Right atrium auricular region (tissue), 2 donors: ENCODE measurements around the gene PKIB. TPM values are rescaled to one million over a fixed set of nuclear protein-coding genes. Genes with fewer than 3 reads are reported as not detected.

Experiments
- DNase-seq: peaks from one replicate; pipeline ENCODE4 v3.0.0-alpha.2; 2019; ENCODE audit warnings: low spot score
- H3K27ac ChIP-seq, 2 donors: fragments of 200-600 bp; sonication (generic); 1 replicate in 1 of 2; 2 replicates in 1 of 2; pipeline ENCODE4 v1.5.1; 2016 to 2019
- H3K27me3 ChIP-seq, 2 donors: fragments of 200-600 bp; sonication (generic); one replicate each; pipeline versions ENCODE4 v1.5.1 to v1.6.0; 2017 to 2019
- H3K36me3 ChIP-seq: fragments of 200-600 bp; sonication (generic); one replicate; pipeline ENCODE4 v1.5.1; 2016
- H3K4me1 ChIP-seq, 2 donors: fragments of 200-600 bp; sonication (generic); one replicate each; pipeline versions ENCODE4 v1.5.1 to v1.6.0; 2017 to 2019
- H3K4me3 ChIP-seq, 2 donors: fragments of 200-600 bp; sonication (generic); 1 replicate in 1 of 2; 2 replicates in 1 of 2; pipeline ENCODE4 v1.5.1; 2017 to 2019; ENCODE audit warnings: mild to moderate bottlenecking in 1 of 2, moderate library complexity in 1 of 2
- H3K9me3 ChIP-seq, 2 donors: fragments of 200-600 bp; sonication (generic); one replicate each; pipeline ENCODE4 v1.5.1; 2019
- CTCF ChIP-seq, 2 donors: fragments of 200-600 bp; sonication (generic); IDR thresholded peaks; one replicate each; pipeline ENCODE4 v1.5.1; 2019; ENCODE audit warnings: antibody characterized with exemption in 2 of 2
- total RNA-seq, 2 donors: library from RNA; depleted of rRNA; stranded (reverse); fragments of >200 nt; gene quantifications; one replicate each; pipeline ENCODE4 v1.1.0, GENCODE V29; 2016

PKIB gene
- total RNA-seq, 2 donors from 2014 or later: not detected

- H3K9me3 ChIP-seq: no peaks in the 10 kb centered on the region
- no peaks in the 10 kb centered on the region for H3K27me3 ChIP-seq
- H3K4me1 ChIP-seq: no peaks in the 10 kb centered on the region
- H3K36me3 ChIP-seq: no peaks in the 10 kb centered on the region
- H3K4me3 ChIP-seq: no peak overlapping the region
- H3K27ac ChIP-seq: no peak overlapping the region
- DNase-seq: no peak
- no peak for TF ChIP-seq CTCF (IDR thresholded peaks at IDR 0.05)
These were observed 67.2 kb downstream of the PKIB start for GRCh38 chr6:122677406-122677805.

- Histone ChIP-seq H3K4me1 (no peaks in the 10 kb centered on the region), H3K36me3 (no peaks in the 10 kb centered on the region), H3K27ac (no peak overlapping the region), H3K4me3 (no peak overlapping the region), H3K9me3 (no peaks in the 10 kb centered on the region), H3K27me3 (no peaks in the 10 kb centered on the region)
- no peak for DNase-seq
- no peak for TF ChIP-seq CTCF (IDR thresholded peaks at IDR 0.05)
These were observed 68.6 kb downstream of the PKIB start for GRCh38 chr6:122678841-122679240.

DNA sequence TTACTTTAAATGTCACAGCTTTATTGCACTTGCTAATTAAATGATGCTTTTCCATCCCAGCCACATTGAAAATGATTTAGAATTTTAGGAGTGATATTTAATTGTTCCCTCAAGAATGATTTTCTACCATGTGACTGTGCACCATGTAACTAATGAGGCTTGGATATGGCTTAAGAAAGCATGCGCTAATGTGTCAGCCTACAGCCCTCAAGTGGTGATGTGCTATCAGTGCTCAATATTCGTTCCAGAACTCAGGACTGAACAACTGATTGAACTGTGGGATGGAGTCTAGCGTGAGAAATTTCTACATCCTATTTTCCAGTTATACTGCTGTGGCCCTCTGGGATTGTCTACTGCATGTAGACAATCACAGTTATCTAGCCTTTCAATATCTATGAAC lies 71.5 kb downstream of the PKIB start:
- no peak for TF ChIP-seq CTCF (IDR thresholded peaks at IDR 0.05)
- Histone ChIP-seq H3K4me1 (no peaks in the 10 kb centered on the region), H3K9me3 (no peaks in the 10 kb centered on the region), H3K27ac (no peak overlapping the region), H3K4me3 (no peak overlapping the region), H3K36me3 (no peaks in the 10 kb centered on the region), H3K27me3 (no peaks in the 10 kb centered on the region)
- no peak for DNase-seq

DNA sequence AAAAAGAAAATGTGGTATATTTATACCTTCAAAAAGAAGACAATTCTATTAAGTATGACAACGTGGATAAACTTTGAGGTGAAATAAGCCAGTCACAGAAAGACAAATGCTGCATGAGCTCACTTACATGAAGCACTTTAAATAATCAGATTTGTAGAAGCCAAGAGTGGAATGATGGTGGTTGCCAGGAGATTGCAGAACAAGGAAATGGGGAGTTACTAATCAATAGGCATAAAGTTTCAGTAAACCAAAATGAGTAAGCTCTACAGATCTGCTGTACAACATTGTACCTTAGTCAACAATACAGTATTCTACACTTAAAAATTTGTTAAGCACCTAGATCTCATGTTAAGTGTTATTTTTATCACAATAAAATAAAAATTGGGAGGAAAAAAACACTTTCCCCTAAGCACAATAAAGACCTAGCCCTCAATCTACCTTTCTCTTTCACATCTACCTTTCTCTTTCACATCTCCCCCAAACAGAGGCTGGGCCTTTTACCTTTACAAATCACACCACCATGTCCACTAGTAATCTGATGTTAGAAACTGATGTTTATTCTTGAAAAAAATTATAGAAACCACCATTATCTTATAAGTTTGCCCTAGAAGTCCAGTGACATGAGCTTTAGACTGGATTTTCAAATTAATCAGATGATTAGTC lies 73.9 kb downstream of the PKIB start:
- Histone ChIP-seq H3K27me3 (no peaks in the 10 kb centered on the region), H3K36me3 (no peaks in the 10 kb centered on the region), H3K9me3 (no peaks in the 10 kb centered on the region), H3K27ac (no peak overlapping the region), H3K4me3 (no peak overlapping the region), H3K4me1 (no peaks in the 10 kb centered on the region)
- TF ChIP-seq CTCF (IDR thresholded peaks at IDR 0.05): no peak
- DNase-seq: no peak

DNA sequence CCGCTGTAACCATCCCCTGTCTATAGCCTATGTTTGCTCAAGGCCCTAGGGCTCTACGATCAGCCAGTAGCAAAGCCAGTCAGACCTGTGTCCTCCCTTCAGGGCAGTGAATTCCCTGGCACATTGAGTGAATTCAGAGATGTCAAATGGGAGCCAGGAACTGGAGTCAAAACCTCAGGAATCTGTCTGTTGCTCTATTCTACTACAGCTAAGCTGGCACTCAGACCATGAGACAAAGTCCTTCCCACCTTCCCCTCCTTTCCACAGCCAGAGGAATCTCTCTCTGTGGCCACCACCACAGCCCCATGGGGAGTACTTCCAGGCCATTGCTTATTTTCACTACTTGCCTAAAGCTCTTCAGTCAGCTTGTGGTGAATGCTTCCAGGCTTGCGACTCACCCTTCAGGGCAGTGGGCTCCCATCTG lies 82.0 kb downstream of the PKIB start:
- no peak for DNase-seq
- H3K4me3 ChIP-seq: no peak overlapping the region
- H3K9me3 ChIP-seq: no peaks in the 10 kb centered on the region
- H3K27me3 ChIP-seq: no peaks in the 10 kb centered on the region
- TF ChIP-seq CTCF (IDR thresholded peaks at IDR 0.05): no peak
- no peaks in the 10 kb centered on the region for H3K4me1 ChIP-seq
- no peak overlapping the region for H3K27ac ChIP-seq
- H3K36me3 ChIP-seq: no peaks in the 10 kb centered on the region
